Femur (tissue), 1 donor: ENCODE results near the gene ZNF609.
"Not testable (repeated sequence)": the region's sequence is repeated elsewhere in the genome, so short reads cannot be mapped to it uniquely, and the experiment has no call there.

Experiments used
- DNase-seq: peaks from one replicate; pipeline ENCODE4 v3.0.0-alpha.2; 2017

The ZNF609 gene

DNA sequence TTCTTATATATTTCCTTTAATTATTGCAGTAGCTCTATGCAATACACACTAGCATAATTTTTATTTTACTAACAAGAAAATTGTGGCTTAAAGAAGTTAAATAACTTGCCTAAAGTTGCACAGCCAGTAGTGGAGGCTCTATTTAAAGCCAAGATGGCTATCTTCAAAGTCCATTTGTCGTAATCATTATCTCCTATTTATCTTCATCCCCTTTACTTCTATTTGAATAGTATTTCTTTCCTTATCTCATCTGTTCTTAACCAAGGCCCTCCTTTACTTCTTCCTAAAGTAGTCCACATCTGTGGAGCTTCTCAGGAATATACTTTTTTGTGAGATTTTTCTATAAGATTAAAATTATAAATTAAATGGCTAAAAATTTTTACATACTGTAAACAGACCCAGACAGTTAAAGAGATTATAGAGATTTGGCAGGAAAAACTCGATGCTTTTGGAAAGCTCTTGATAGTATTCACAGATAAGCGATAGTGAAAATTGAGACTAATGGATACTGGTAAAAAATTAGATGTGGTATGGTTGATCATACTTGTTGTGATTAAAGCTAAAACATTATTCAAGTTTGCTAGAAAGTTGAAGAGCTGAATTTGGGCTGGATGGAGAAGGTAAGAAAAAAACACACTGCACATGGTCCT lies 129.2 kb downstream of the ZNF609 start:
- no peak for DNase-seq

DNA sequence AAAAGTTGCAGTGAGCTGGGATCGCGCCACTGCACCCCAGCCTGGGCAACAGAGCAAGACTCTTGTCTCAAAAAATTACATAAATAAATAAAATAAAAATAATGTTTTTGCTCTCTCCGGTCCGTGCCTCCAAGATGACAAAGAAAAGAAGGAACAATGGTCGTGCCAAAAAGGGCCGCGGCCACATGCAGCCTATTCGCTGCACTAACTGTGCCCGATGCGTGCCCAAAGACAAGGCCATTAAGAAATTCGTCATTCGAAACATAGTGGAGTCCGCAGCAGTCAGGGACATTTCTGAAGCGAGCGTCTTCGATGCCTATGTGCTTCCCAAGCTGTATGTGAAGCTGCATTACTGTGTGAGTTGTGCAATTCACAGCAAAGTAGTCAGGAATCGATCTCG lies 132.5 kb downstream of the ZNF609 start:
- DNase-seq: not testable (repeated sequence)

DNA sequence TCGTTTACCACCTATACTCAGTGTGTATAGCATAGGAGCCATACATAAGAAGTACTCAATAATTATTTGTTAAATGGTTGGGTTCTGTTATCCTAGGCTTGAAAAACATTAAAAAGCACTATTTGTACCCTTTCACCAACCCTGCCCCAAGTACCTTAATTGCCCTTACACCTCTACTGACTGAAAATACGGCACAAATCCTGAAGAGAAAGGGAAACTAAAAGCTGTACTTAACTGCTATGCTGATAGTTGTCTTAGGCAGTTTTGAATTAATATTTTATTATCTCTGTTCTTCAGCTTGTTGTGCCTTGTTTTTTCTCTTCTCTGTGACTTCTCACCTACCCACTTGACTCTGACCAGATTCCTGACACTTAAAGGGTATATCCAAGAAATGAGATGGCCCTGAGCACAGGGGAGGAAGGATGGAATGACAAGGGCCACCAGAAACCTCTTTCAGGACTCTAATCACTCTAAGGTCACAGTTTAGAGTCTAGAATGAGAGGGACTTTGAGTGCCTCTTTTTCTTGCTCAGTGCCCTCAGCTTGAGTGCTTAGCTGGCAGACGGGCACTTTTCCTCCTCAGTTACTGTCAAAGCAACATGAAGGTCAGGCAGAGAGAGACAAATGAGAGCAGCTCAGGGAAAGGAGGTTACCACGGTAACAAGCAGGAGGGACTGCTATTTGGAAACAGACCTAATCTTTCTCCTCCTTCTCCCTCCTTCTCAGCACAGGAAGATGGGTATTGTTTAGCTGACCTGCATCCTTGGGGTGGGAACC lies 136.5 kb downstream of the ZNF609 start:
- peak; percentile 29 for DNase-seq

DNA sequence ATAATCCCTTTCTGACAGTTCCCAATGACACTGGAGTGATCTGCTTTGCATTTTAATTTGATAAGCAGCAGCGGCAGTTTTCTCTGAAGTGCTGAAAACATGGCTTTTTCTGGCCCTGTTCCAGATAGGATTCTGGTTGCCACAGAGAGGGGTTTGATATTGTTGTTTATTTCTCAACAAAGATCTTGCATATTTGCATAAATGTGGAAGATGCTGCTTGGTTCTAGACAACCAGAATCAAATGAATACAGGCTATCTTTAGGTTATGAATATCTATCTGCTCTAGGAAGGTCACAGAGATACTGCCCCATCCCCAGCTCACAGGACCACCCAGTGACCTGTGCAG lies 137.1 kb downstream of the ZNF609 start:
- DNase-seq: no peak

DNA sequence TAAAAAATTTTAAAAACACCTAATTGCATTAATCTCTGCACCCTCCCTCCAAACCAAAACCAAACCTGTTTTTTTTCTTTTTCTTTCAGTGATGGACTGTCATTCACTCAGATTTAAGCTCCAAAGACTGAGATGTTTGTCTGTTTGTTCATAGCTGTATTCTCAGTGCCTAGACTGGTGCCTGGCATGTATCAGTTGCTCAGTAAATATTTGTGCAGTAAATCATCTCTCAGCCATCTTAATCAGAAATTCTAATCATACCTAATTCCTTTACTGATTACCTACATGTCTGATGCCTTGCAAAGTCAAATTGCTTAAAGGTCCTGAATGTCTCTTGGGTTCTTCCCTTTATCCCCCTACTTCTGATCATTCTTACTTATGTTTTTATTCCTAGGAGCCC lies 138.8 kb downstream of the ZNF609 start:
- no peak for DNase-seq

DNA sequence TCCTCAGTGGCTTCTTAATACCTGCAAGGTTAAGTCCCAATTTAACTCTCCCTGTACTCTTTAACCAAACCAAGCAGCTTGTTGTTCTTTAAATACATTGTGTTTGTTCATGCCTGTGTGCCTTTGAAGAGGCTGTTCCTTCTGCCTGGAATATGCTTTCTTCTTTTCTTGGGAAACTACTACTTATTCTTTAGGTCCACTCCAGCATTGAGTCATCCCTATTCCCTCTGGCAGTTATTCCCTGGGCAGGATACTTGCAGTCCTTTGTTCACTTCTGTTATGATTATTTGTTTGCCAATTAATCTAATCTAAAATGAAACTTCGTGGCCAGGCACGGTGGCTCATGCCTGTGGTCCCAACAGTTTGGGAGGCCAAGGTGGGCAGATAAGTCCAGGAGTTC lies 139.3 kb downstream of the ZNF609 start:
- DNase-seq: no peak

DNA sequence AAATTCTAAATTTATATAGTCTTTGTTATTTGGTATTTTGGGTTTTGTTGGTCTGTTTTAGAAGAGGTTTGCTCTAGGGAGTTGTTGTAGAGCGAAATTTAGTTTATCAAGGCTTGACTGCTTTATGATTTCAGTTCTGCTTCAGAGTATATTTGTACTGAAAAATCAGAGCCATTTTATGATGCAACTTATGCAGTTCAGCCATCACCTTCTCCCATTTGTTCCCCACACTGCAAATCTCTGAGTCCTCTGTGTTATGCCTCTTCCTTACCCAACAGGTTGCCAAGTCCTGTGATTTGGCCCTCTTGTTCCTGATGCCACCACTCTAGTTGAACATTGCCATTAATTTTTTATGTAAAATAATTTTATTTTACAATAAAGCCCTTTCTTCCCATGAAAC lies 140.4 kb downstream of the ZNF609 start:
- DNase-seq: no peak

DNA sequence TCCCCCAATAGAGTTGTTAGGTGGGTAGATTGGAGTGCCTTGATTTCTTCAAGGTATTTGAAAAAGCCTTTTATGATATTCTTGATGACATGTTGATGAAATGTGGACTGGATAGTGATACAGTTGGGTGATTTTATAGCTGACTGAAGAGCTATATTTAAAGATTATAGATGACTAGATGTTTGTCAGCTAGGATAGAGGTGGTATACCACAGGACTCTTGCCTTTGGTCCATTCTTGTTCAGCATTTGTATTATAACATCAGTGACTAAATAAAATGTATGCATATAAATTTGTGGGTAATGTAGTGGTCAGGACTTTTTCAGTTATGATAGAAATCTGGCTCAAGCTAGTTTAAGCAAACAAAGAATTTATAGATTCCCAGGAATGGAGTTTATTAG lies 143.9 kb downstream of the ZNF609 start:
- no peak for DNase-seq

DNA sequence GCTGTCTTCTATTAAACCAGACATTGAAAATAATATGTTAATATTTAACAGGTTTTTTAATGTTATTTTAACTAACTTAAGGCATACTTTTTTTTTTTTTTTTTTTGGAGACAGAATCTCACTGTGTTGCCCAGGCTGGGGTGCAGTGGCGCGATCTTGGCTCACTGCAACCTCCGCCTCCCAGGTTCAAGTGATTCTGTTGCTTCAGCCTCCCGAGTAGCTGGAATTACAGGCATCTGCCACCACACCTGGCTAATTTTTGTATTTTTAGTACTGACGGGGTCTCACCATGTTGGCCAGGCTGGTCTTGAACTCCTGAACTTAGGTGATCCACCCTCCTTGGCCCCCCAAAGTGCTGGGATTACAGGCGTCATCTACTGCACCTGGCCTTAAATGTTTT lies 147.0 kb downstream of the ZNF609 start:
- not testable (repeated sequence) for DNase-seq

DNA sequence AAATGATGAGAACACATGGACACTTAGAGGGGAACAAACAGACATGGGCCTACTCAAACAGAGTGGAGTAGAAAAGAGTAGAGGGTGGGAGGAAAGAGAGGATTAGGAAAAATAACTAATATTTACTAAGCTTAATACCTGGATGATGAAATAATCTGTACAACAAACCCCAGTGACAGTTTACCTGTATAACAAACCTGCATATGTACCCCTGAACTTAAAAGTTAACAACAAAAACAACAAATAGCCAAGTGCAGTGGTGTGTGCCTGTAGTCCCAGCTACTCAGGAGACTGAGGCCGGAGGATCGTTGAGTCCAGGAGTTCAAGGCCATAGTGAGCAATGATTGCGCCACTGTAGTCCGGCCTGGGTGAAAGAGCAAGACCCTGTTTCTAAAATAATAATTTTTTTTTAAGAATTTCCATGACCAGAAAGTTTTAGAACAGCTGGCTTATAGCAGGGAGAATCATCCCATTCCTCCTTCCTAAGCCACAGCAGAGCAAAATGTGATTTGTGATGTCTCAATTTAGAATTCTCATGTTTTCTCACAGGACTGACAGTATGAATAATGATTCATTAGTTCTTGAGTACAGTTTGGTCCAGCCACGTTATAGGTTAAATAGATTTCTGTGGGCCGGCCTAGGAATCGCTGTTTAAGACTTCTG lies 150.0 kb downstream of the ZNF609 start:
- no peak for DNase-seq

DNA sequence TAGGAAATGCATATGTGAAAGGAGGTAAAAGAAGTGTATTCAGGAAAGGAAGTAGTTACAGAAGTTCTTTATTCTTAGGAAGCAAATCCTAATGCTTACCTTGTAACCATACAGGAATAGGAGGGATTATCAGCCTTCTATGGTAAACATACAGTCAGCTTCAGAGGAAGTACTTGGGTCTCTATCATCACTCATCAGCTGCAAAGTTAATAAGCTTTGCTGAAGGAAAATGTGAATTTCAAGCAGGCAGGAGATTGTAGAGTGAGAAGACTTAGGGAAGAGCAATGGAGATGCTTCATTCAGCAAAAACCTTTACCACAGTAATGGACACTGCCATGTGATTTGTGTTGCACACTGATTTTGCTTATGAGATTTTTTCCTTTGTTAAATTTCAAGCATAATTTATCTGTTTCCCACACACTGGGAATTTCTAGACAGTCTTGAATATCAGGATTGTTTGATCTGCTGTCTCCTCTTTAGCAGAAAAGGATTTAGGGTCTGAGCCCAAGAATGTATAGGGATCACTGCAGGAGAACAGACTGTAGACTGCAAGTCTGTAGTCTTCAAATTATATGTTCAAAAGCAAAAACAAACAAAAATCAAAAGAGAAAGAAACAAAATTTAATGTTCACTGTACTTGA lies 150.8 kb downstream of the ZNF609 start:
- DNase-seq: no peak

DNA sequence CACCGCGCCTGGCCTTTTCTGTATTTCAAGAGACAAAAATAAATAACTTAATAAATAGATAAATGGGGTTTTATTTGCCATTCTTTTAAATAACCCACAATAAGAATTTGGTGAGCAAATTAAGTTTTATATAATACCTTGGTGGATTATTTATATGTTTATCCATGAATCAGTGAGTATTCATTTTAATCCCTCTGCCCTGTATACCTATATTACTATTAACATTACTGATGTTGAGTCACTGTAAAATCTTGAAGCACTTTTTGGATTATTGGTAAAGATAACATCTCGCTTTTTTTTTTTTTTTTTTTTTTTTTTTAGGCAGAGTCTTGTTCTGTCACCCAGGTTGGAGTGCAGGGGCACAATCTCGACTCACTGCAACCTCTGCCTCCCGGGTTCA lies 154.1 kb downstream of the ZNF609 start:
- no peak for DNase-seq

DNA sequence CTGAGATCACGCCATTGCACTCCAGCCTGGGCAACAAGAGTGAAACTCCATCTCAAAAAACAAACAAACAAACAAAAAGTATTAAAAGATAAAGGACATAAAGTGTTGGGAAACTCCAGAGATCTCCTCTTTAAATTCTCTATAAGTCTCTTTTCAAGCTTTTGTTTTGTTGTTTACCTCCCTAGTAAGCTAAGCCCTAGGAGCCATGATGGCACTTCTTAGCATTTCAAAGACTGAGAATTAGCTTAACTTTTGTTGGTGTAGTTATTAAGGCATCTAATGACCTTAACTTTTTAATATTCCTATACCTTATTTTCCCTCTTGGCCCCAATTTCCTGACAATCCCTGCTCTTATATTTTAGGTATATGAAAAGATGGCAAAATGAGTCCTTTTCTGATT lies 157.3 kb downstream of the ZNF609 start:
- DNase-seq: no peak

DNA sequence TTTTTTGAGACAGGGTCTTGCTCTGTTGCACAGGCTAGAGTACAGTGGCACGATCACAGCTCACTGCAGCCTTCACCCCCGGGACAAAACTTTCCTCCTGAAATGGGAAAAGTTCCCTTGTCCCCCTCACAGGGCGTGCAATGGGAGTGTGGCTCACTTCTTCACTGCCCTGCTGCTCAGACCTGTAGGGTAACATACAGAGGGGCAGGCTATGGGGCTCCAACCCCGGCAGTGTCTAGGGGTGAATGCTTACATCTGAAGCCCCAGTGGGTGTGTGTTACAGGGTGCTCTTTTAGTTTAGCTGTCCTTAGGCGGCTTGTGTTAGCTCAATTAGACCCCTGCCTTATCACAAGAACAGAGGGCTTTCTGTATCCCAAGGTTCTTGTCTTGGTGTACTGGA lies 157.8 kb downstream of the ZNF609 start:
- no peak for DNase-seq

DNA sequence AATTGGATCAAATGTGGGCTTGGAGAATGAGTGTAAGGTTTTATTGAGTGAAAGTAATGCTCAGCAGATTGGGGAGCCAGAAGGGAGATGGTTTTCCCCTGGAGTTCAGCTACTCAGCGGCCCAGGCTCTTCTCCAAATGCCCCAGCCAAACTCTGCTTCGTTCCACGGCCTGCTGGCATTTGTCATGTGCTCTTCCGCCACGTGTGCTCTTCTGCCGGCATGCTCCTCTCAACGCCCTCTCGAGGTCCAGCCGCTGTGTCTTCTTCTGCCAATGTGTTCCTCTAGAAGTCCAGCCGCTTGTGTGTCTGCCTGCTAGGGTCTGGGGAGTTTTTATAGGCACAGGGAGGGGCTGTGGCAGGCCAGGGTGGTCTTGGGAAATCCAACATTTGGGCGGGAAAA lies 158.2 kb downstream of the ZNF609 start:
- DNase-seq: no peak

DNA sequence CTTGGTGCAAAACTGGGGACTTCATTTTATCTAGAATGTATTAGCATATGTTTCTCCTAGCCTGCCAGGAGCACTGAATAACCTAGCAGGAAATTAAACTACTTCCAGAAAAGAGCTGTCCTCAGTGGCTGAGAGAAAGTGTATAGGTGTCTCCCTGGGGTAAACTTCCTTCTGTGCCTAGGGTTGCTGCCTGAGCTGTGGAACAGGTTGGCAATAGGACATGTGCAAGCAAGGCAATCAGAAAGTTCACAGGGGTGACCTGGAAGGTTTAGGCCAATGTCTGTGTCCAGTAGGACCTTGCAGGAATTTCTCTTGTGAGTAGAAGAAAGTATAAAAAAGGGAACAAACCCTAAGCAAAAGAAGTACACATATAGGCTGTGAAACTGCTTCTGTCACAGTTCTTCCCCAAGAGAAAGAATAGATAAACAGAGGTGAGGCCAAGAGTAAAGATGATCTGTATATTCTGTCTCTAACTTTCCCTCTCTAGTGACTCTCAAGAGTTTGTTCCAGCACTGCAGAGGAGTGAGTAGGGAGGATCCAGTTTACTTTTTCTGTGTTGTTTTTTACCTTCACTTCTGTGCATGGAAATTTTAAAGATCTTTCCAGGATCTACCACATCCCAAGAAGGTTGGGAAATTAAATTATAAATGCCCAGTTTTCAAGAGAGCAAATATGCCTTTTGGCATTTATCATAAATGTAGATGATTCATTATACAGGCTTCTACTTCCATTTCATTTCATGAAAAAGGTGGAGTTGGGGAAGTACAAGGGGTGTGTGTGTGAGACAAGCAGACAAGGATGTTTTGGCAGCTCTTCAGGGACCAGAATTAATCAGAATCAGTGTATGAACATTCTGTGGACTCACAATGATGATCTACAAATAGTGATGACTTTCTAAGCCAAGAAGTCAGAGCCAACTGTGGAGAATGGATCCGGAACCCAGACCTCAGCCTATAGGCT lies 159.8 kb downstream of the ZNF609 start:
- DNase-seq: no peak

DNA sequence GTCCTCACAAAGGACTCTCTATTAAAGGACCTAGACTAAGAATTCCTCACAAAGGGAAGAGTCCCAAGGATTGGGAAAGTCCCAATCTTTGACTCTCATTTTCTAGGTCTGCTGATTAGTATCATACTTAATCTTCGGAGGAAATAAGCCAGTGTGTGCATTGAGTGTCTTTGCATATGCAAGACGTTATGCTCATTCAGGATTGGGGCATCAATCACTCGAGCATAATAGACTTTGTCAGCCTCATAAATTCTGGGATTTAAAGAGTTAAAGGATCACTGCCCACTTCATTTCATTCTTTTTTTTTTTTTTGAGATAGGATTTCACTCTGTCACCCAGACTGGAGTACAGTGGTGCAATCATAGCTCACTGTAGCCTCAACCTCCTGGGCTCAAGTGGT lies 160.7 kb downstream of the ZNF609 start:
- DNase-seq: no peak

DNA sequence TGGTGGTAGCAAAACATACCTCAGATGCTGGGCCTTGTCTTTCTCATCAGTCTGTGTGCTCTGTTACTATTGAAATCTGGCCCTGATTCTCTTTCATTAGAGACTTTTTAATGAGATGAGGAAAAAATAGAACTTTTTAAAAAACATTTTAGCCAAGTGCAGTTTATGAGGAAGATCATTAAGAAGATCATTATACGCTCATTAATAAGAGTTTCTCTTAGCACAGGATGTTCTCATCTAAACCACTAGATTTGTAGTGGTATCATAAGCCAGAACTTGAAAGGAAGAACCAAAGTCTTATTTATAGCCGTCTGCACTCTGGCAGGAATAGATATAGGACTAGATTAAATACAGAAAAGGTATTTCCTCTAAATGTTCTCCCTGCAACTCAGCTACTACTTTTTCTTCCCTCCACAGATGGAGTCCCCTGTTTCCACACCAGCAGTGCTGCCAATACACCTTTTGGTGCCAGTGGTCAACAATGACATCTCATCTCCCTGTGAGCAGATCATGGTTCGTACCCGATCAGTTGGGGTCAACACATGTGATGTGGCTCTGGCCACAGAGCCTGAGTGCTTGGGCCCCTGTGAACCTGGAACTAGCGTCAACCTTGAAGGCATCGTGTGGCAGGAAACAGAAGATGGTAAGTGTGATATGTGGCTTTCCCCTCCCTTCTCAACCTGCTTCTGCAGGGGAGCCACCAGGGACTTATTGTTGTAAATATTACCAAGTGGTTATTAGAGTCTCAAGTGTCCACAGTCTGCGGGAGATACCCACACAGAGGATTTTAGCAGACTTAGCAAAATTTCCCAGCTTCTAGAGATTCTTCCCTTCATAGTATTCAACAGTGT lies 162.3 kb downstream of the ZNF609 start:
- no peak for DNase-seq

DNA sequence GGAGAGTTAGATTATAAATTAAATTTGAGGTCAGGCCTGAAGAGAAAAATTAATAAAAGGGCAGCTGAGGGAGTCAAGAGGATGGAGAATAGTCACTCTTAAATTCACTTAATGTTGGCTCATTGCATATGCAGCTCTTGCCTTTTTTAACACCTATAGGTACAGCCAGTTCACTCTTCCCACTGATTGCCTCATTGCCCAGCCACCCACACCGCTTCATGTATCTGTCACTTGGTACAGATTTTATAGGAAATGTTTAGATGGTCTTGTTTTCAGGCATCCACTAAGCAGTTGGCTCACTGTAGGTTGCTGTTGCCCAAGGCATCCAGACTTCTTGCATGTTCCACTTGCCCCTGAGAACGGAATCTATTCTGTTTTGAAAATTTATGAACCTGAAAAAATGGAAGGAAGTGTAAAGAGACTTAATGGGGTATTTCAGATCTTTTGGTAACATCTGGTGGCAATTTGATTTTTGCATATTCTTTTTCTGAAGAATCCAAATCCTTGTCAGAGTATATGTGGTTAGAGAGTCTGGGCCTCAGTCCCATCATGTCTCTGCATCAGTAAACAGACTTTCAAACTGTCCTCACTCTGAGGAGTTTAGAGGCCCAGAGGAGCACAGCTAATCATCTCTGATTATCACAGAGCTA lies 163.1 kb downstream of the ZNF609 start:
- no peak for DNase-seq

DNA sequence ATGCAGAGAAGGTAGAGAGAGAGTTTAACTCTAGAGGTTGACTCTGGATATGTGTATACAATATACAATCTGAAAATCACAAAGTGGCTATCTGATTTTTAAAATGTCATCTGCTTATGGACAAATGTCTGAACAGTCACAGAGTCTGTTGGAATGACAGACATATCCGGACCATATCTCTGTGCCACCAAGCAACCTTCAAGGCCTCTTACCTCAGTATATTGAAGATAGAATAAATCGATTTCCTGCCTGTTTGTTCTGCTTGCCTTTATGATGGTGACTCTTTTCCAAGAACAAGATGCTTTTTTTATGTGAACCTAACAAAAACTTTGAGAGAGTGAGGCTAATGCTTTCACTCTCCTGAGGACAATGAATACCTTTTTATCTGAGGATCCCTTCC lies 163.9 kb downstream of the ZNF609 start:
- no peak for DNase-seq

DNA sequence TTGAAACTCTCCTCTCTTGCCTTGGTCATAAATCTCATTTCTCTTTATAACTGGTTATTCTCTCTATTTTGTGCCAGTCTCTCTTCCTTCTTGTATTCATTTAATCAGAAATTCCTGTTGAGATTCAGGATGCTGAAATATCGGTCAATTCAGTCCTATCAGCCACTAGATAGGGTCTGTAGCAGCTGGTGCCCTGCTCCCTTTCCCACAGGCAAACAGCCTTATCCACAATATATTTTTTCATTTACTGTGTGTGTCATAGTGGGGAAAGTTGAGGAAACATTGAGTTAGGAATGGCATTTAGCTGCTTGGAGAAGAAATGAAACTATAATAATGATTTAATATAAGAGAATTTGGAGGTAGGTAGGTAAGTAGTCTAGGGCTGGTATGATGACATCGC lies 168.7 kb downstream of the ZNF609 start:
- DNase-seq: no peak
